ENCODE data around the gene RSBN1L. TPM values are rescaled to one million over a fixed set of nuclear protein-coding genes. Genes with fewer than 3 reads are reported as not detected.

The RSBN1L gene
- total RNA-seq, 1 experiment from 2014 or later = 47.3 TPM

Other genes starting within 250 kb of the RSBN1L start
- gene PTPN12, start 159.2 kb upstream of the RSBN1L start, total RNA-seq (2014; rRNA removed; shearing (Covaris generic)) = 37.5 and 47.0 TPM in 2 replicates
- gene TMEM60, start 102.0 kb downstream of the RSBN1L start, total RNA-seq (2014; rRNA removed; shearing (Covaris generic)) = 32.3 and 34.9 TPM in 2 replicates
- gene PHTF2, start 102.3 kb downstream of the RSBN1L start, total RNA-seq (2014; rRNA removed; shearing (Covaris generic)) = 53.9 and 62.2 TPM in 2 replicates